Measurements from ENCODE around the gene WFDC2.
A peak's percentile ranks its signal among the peaks of the same experiment; 100 is the strongest.

WFDC2 gene, protein sequence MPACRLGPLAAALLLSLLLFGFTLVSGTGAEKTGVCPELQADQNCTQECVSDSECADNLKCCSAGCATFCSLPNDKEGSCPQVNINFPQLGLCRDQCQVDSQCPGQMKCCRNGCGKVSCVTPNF

DNA sequence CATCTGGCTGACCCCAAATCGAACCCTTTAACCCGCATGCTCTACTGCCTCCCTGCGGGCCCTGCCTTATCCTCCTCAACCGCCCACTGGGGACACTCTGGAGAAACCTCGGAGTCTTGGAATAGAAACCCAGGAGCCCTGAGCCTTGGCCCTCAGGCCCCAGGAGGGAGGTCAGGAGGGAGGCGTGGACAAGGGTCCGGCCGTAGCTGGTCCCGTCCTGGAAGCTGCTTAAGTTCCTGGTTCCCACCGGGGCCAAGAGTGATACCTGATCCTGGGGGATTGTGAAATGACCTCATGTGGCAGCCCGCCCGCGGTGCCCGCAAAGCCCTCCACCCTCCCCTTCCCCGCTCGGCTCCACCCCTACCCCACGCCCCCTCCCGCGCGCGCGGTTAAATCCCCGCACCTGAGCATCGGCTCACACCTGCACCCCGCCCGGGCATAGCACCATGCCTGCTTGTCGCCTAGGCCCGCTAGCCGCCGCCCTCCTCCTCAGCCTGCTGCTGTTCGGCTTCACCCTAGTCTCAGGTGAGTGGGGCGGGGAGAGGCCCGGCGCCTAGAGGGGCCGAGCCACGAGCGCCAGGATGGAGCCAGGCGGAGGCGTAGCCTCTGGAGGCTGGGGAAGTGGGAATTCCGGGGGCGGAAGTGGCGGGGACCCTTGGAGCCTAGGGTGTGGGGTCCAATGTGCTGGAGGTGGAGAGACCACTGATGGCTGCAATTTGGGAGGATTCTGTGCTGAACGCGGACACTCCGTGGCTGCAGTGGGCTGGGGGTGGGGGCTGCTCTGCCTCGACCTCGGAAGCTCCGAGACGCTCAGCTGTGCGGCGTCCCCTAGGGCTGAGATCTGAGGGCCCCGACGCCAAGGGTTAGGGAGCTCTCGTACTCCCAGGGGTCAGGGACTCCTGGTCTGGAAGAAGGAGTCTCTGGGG, at the start of gene WFDC2:
Gene WFDC2, plus strand, starts transcription at position 418 of the 926 bp plus-strand sequence. Its CDS starts 29 bp downstream, at position 447.
- DNase-seq (ENCODE audit: low read depth in 2 of 2) = no peak

DNA sequence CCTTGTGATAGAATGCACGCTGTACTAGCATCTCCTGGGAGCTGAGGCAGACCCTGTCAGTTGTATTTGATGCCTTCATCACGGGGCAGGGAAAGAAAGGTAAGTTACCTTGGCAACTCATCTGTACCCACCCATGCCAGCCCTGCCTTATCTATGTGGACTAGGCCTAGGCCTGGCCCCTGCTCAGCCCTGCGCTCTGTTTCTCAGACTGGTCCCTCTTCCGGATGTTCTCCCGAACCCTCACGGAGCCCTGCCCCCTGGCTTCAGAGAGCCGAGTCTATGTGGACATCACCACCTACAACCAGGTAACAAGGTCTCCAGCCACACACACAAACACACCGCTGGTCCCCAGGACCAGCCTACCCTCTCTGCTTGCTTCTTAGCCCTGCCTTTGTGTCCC, 49.4 kb upstream of the WFDC2 start:
- DNase-seq (ENCODE audit: low read depth in 2 of 2) = no peak

DNA sequence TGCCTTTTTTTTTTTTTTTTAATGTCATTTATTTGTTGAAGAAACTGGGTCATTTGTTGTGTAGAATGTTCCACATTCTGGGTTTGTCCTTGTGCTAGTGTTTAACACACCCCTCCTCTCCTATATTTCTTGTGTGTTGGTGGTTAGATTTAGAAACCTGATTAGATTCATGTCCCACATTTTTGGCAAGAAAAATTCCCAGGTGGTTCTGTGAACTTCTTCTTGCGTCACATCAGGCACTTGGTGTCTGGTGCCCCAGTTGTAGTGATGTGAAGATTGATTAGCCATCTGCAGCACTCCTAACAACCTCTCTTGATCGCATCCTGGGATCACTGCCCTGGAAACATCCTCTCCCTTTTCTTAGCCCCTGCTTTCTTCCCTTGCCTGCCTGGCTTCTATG, 45.9 kb upstream of the WFDC2 start:
- no peak for DNase-seq (ENCODE audit: low read depth in 2 of 2)

DNA sequence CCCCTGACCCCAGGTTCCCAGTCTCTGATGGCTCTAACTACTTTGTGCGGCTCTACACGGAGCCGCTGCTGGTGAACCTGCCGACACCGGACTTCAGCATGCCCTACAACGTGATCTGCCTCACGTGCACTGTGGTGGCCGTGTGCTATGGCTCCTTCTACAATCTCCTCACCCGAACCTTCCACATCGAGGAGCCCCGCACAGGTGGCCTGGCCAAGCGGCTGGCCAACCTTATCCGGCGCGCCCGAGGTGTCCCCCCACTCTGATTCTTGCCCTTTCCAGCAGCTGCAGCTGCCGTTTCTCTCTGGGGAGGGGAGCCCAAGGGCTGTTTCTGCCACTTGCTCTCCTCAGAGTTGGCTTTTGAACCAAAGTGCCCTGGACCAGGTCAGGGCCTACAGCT, 44.0 kb upstream of the WFDC2 start:
- DNase-seq (ENCODE audit: low read depth in 2 of 2) = no peak

DNA sequence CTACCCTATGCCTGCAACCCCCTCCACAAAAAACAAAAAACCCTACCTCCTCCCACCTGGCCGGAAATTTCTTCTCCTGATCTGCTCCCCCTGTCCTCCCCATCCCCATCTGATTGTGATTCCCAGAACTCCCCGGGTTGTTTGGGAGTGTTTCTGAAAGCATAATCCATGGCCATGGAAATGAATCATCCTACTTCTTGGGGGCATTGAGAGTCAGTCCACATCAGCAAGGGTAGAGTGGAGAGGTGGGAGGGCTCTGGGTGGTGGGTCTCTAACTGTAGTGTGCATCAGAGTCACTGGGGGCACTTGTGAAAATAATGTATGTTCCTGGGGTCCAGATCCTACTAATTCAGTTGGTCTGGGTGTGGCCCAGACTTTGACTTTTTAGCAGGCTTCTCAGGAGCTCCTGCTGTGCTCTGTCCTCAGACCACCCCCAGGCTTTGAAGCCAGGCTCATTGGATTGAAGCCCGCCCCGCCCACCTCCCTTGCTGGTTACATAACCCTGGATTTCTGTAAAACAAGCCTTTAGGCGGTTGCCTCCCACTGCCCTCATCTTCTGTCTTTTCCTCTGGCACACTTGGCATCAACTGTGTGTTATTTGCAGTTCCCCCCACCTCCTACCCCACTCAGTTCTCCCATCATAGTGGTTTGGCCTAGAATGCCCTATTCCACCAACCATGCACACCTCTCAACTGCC, 43.1 kb upstream of the WFDC2 start:
- DNase-seq (ENCODE audit: low read depth in 2 of 2) = no peak

DNA sequence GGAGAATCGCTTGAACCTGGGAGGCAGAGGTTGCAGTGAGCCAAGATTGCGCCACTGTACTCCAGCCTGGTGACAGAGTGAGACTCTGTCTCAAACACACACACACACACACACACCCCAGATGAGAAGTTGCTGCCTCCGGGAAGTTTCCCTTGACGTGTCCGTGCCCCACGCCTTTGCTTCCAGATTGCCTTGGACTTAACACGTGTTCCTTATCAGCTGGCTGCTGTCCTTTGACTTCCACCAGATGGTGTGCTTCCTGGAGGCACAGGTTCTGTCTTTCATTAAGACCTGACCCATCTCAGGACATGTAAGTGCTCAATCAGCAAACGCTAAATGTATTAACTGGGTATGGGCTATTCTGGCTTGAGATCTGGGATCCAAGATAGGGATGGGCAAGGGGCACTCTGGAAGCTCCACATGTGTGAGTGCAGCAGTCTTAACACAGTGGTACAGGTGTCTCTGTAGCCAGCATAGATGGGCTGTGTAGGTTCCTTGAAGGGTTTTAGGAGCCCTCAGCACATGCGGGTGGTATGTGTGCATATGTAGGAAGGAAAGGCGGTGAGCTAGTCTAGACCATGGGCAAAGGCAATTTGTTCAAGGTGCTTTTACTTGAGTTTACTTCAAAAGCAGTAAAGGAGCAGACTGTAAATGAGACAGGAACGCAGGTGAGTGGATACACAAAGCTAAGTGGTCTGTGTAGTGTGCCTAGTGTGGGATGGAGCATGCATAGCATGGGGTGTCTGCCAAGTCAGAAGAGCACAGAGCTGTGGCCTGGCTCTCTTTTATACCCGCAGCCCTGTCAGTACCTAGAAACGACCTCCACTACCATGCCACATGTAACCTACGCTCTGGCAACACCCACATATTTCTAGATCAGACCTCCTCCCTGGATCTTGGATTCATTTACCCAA, 42.1 kb upstream of the WFDC2 start:
- DNase-seq (ENCODE audit: low read depth in 2 of 2) = no peak

DNA sequence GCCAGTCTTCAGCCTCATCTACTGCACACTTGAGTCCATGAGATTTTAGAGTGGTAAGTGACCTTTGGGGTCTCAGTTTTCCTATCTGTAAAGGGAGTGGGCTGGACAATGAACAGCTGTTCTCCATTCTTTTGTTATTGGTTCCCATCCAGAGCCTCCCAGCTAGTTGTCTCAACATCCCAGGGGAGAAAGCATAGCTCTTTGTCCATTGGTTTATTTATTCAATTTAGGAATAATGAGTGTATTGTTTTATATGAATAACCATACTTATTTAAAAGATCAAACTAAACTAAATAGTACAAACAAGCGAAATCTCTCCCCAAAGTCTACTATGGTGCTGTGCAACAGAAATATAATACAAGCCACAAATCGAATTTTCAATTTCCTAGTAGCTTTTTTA, 39.9 kb upstream of the WFDC2 start:
- DNase-seq (ENCODE audit: low read depth in 2 of 2) = no peak

DNA sequence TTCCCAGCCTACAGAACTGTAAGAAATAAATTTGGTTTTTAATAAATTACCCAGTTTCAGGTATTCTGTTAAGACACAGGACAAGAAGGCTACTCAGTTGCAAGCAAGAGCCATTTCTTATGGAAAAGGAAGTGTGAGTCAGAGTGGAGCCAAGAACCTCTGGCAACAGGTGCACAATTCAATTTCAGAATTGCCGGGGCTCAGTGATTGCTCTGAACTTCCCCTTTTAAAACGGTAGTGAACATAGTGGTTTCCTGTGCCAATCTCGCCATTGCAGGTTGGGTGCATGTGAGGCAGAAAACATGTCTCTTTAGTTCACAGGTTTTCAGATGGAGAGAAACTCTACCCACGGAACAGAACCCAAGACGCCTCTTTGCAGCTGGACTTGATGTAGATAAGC, 37.3 kb upstream of the WFDC2 start:
- no peak for DNase-seq (ENCODE audit: low read depth in 2 of 2)

DNA sequence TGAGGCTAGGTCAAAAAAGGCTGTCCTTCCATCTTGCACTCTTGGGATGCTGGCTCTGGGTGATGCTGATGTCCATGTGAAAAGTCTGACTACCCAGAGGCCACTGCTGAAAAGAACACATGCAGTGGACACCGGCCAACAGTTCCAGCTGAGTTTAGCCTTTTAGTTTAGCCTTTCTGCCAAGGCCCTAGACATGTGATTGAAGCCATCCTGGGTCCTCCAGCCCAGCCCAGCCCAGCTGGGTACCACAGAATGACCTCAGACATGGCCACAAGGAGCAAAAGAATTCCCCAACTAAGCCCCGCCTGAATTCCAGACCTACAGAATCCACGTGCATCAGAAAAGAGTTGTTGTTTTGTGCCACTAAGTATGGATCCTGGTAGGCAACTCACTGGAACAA, 36.2 kb upstream of the WFDC2 start:
- DNase-seq (ENCODE audit: low read depth in 2 of 2) = no peak

DNA sequence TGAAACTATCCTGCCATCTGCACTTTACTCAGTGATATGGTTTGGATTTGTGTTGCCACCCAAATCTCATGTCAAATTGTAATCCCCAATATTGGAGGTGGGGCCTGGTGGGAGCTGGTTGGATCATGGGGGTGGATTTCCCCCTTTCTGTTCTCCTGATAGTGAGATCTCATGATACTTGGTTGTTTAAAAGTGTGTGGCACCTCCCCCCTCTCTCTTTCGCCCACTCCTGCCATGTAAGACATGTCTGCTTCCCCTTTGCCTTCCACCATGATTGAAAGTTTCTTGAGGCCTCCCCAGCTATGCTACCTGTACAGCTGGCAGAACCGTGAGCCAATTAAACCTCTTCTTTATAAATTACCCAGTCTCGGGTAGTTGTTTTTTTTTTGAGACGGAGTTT, 35.6 kb upstream of the WFDC2 start:
- DNase-seq (ENCODE audit: low read depth in 2 of 2) = no peak

DNA sequence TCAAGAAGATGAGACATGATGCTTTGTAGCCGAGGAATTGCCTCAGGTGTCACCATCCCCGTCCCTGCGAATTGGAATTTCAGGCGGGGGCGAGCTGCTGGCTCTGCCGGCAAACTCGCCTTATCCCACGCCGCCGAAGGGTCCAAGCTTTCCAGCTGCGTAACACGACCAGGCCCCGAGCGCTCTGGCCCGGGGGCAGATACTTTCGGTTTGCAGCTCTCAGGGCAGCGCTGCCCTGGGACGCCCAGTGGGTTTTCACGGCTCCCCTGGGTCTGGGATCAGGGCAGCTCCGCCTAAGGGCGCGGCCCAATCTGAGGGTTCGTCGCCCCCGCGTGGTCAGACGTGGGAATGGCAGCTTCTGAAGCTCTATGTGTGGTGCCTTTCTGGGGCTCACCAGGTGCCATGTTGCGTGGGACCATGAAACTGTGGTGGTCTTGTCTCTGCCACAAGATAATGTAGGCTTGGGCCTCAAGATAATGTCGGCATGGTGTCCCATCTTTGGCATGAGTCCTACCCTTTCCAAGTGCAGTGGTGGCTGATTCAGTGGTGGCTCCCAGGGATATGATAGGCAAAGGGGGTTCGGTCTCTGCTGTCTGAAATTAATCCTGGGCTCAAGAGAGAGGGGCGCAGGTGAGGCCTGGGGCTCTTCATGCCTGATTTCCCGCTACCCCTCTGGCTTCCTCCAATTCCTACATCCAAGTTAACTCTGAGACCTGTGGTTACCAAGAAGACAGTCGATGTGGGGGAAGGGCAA, 32.6 kb upstream of the WFDC2 start:
- DNase-seq (ENCODE audit: low read depth in 2 of 2) = peak; percentile 30 to 36

DNA sequence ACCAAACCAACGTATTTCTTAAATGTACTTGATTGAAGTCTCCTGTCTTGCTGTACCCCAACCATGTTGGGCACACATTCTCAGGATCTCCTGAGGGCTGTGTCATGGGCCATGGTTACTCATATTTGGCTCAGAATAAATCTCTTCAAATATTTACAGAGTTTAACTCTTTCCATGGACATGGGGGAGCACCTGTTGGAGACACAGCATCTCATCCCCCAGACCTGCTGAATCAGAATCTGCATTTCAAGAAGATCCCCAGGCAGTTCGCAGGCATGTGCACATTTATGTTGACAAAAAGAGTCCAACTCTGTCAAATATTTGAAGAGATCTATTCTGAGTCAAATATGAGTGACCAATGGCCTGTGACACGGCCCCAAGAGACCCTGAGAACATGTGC, 29.1 kb upstream of the WFDC2 start:
- DNase-seq (ENCODE audit: low read depth in 2 of 2) = no peak

DNA sequence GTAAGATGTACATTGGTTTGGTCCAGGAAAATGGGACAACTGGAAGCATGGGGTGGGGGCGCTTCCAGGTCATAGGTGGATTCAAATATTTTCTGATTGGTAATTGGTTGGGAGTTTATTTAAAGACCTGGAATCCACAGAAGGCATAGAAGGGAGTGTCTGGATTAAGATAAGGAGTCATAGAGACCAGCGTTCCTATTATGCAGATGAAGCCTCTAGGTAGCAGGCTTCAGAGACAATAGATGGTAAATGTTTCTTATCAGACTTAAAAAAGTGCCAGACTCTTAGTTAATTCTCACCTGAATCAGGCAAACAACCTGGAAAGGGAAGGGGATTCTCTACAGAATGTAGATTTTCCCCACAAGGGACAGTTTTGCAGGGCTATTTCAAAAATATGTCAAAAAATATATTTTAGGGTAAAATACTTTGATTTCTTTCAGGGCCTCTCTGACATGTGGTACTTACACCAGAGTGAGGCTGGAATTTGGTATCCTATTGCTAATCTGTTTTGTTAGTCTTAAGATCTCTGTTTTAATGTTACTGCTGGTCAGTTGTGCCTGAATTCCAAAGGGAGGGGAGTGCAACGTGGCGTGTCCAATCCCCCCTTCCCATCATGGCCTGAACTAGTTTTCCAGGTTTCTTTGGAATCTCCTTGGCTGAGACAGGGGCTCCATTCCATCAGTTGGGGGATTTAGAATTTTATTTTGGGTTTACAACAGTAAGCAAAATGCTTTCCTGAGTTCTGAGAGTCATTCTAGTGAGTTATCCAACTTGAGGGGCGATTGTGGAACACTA, 28.5 kb upstream of the WFDC2 start:
- DNase-seq (ENCODE audit: low read depth in 2 of 2) = no peak

DNA sequence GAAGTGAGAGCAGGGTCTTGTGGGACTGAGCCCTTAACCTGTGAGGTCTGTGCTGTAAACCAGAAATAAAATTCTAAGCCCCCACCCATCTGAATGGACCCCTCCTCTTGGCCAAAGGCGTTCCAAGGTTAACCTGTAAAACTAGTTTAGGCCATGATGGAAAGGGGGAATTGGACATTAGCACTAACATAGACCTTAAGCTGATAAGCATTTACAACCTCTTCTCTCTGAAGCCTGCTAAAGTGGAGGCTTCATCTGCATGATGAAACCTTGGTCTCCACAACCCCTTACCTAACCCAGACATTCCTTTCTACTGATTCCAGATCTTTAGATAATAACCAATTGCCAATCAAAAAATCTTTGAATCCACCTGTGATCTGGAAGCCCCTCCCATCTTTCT, 27.8 kb upstream of the WFDC2 start:
- no peak for DNase-seq (ENCODE audit: low read depth in 2 of 2)

DNA sequence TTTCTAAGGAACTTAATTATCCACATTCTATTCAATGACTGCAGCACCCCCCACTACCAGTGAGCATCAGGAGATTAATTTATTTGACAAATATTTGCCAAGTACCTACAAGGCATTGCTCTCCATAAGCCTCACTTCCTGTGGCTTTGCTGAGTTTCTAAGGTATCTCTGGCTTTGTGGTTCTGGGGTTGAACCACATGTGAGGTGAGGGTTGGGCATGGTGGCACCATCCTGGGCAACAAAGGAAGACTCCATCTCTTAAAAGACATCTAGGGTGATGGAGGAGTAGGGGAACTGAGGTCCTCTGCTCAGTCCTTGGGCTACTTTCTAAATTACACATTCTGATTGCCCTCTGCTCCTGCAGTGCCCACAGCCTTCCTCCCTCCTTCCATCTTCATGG, 25.5 kb upstream of the WFDC2 start:
- DNase-seq (ENCODE audit: low read depth in 2 of 2) = no peak

DNA sequence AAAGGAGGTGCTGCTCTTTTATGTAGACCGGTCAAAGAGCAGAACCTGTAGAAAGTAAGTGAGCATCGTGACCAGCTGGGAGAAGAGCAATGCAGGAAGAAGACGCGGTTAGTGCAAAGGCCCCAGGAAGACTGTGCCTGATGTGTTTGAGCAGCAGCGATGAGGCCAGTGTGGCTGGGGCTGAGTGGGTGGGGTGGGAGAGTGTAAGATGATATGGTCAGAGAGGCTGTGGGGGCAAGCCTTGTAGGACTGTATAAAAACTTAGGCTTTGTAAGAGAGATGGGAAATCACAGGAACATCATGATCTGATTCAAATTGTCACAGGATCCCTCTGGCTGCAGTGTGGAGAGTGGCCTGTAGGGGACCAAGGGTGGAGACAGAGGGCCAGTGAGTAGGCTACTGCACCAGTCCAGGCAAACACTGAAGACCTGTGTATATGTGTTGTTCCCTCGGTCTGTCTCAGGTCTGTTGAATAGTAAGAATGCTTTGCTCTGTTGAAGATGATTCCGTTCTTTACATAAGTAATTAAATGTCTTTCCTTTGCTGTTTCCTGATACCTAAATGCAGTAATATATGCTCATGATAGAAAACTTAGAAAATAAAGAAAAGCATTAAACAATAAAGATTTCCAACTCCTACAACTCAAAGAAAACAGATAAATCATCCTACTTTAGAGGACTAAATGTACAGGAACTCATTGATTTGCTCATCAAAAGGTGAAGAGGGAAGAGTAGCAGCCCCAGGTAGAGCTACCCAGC, 23.6 kb upstream of the WFDC2 start:
- no peak for DNase-seq (ENCODE audit: low read depth in 2 of 2)

DNA sequence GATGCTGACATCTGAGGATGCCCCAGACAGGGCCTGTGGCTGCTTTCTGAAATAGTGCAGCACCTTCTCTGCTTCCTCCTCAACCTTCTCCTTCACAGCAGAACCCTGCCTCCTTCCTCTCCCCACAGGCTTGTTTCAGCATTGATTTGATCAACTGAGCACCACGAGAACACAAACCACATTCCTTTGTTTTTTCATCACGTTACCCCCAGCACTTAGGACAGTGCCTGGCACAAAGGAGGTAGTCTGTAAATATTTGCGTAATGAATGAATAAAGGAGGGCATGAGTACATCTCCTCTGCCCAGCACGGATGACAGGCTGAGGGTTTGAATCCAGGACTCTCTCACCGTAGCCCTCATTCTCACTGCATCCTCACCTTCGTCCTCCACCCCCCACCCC, 21.3 kb upstream of the WFDC2 start:
- DNase-seq (ENCODE audit: low read depth in 2 of 2) = no peak

DNA sequence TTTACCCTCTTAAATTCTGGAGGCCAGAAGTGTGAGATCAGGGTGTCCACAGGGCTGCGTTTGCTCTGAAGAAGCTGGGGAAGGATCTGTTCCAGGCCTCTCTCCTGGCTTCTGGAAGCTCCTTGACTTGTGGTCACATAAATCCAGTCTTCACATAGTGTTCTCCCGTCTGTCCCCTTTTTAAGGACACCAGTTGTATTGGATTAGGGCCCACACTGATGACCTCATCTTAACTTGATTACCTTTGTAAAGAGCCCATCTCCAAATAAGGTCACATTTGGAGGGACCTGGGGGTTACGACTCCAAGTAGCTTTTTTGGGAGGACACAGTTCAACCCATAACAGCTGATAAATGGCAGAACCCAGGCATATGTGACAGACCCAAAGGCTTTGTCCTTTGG, 20.0 kb upstream of the WFDC2 start:
- no peak for DNase-seq (ENCODE audit: low read depth in 2 of 2)

DNA sequence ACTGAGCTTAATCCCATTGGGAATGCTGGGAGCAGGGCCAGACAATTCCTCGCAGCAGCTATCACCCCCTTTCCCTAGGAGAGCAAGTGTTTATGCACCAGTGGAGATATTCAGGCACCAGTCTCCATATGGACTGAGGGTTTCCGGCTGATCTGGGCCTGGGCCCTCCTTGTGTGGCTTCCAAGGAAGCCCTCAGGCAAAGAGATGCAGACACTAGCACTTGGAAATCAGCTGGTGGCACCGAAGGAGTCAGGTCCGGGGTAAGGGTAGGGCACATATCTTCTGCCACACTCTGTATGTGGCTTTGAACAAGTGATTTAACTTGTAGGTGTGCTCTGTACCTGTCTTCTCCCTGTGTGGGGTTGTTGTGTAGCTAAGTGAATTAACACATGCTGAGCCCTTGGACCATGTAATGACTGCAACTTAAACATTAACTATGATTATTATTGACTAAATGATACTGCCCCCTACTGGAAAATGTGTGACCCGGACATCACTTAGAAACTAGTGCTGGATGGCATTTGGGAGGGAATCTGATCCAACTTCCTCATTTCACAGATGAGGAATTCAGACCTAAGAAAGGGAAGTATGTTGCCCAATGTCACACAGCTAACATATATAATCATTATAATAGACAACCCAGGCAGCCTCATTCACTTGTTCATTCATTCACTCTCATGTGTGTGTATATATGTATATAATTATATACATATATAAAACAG, 19.3 kb upstream of the WFDC2 start:
- DNase-seq (ENCODE audit: low read depth in 2 of 2) = peak in 1 of 2 experiments; percentile 8
